NK-92 (cell line): ENCODE measurements around the gene SLC9A8.

Source experiments
- DNase-seq: peaks from one replicate; lab custom pipeline; 2025; ENCODE audit not compliant: unreplicated experiment; lab: John Stamatoyannopoulos, UW

Gene SLC9A8

DNA sequence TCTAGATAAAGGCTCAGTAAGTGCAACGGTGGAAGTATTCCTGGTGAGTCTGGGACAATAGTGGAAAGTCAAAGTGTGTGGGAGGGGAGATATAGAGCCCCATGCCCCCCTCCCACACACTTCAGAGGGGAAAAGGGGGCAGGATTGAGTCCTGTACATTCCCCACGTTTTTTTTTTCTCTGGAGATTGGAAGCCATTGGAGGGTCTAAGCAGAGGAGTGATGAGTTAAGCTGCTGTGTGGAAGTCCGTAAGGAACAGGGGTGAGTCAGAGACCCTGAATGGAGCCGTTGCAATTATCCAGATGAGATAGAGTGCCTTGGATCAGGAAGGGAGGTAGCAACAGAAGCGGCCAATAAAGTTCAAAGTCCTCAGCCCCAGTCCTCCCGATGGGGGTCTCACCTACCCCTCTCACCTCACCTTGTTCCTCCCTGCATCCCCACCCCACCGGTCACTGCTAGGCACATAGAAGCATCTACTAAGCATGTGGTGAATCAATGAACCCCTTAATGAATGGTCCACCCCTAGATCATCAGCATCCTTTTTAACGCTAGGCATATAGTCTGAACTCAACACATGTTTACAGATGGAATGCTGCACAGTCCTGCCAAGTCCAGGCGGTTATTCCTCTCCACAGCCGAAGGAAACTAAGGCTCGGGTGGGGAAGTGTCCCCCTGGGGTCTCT, 662 bp upstream of the SLC9A8 start:
- no peak for DNase-seq

DNA sequence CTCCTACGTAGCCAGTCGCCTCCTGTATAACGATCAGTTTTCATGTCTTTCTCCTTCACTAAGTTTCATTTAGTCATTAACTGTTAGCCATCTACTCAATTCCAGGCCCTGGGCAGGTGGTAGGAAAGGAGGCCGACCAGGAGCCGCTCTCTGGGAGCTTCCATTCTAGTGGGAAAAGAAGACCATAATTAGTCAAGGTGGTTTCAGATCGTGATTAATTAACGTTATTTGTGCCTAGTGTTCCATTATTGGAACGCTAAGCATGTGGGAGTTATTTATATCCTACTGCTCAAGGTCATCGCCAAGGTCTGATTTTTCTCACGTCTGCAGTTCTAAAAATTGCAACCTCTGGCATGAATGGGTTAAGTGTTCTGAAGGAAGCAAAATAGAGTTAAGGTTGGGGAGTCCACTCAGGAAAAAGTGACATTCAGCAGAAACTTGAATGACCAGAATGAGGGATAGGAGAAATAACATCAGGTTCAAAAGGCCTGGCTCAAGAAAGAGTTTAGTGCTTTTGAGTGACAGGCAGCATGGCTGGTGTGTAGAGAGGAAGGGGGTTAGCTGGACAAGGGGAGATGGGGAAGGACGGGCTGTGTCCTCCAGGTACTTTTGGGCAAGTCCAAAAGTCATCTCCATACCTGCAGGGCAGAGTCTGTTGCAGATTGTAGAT, 812 bp downstream of the SLC9A8 start:
- no peak for DNase-seq

DNA sequence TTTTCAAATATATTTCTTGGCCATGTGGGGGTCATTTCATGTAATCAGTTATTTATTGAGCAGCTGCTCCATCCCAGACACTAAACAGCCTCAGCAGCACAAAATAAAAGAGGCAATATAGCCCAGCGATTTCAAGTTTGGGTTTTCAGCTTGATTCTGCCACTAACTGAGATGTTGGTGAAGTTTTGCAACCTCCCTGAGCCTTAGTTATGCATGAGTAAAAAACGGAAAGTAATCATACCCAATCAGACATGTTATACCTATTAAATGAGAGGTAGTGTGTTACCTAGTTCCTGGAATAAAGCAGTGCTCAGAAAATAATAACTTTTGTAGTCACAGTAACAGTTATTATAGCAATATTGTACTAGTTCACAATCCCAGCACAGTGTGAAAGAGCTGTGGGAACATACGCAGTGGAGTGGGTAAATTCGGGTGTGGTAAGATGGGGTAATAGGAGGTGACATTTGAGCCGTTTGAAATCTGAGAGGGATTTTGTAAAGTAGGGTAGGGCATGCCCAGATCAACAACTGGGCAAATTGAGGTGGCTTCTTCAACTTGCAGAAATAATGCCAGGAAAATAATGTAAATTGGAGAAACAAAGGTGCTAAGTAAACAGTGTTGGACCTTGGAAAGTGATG, 1.5 kb downstream of the SLC9A8 start:
- DNase-seq, result no peak

DNA sequence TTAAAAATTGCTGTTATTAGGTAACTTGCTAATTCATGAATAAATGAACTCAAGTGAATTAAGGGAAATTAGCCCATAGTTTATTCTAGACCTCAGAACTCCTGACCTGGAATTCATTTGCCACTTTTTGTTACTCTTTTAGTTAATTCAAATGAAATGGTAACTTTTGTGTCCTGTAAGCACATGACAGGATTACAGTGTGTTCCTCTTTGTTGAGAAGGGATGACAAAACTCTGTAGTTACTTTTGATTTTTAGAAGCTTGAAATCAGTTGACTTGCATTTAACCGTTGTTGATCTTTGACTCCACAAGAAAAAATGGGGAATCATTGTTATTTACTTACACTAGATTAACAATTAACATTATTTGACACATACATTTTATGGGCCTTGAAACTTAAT, 6.2 kb downstream of the SLC9A8 start:
- no peak for DNase-seq

DNA sequence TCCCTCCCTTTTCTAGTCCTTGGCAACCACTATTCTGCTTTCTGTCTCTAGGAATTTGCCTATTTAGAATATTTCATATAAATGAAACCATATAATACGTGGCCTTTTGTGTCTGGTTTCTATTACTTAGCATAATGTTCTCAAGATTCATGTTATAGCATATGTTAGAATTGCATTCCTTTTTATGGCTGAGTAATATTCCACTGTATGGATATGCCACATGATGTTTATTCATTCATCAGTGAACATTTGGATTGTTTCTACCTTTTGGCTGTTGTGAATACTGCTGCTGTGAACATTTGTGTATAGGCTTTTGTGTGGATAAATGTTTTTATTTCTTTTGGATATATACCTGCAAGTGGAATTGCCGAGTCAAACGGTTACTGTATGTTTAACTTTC, 7.1 kb downstream of the SLC9A8 start:
- no peak for DNase-seq

DNA sequence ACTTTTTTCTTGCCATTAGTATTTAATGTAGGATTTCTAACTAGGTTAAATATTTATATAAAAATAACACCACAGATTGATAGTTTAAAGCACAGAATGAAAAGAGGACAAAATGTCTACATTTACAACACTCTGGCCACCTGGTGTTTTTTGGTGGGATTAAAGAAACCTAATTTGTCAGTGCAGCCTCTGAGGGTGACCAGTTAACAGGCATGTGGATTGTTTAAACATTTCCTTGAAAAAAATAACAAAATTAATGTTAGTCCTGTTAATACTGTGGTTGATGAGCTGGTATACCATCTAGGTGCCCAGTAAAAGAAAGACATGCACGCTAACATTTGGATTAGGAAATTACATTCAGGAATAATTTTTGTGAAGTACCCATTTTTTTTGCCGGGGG, 8.8 kb downstream of the SLC9A8 start:
- DNase-seq, result no peak

DNA sequence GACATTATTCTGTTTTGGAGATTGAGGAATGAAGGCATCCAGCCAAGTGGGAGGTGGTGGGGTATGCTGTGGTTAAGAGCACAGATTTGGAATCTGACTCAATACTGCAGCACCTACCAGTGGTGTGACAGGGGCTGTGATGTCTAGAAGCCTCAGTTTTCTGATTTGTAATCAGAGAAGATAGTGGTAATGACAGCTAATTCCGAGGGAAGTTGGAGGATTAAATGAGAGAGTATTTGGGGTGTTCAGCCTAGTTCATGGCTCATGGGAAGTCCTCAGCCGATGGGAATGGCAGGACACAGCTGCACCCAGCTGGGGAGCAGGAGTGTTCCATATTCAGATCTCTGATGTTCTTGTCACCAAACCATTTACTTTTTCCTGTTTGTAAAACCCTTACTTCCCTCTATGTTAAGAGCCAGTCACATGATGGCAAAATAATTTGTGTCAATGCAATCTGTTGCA, 9.3 kb downstream of the SLC9A8 start:
- DNase-seq, result no peak

DNA sequence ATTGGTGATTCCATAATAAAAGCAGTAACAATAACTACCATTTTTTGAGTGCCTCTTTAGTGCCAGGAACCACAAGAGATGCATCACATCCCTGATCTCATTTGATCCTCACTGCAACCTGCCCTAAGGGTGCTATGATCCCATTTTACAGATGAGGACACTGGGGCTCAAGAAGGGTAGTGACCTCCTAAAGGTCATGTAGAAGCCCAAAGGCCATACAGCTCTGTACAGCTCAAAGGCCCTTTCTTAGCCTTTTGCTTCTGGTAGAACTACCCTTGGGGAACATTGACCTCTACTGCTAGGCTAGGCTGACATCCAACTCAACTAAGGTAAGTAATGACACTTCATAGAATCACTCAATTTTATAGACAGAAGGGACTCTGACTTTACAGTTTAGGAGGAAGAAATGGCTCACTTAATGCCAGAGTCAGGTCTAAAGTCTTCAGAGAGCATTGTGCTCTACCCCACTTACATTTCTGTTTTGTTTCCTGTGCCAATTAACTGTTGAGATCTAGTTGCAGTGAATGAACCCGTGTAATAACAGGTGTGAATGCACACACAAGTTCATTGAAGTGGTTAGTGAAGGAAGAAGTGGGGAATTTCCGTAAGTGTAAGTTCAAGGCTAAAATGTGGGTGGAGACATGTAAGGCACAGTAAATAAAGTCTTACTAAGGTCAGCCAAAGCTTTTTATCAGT, 10.7 kb downstream of the SLC9A8 start:
- DNase-seq, result no peak

DNA sequence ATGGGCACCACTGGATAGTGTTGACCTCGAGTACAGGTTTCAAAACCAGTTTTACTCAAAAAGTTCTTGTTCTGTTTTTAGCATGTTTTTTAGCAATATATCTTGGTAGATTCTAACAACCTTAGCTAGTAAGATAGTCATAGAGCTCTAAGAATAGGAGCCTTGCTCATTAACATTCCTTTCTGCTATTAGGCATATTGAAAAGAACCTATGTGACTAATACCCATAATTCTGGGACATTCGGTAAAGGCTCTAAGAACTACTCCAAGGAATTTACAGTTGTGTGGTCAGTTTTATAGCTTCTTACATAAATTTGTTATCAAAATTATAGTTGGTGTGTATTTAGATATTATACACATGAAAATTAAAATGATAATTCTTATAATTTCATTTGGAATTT, 11.6 kb downstream of the SLC9A8 start:
- no peak for DNase-seq

DNA sequence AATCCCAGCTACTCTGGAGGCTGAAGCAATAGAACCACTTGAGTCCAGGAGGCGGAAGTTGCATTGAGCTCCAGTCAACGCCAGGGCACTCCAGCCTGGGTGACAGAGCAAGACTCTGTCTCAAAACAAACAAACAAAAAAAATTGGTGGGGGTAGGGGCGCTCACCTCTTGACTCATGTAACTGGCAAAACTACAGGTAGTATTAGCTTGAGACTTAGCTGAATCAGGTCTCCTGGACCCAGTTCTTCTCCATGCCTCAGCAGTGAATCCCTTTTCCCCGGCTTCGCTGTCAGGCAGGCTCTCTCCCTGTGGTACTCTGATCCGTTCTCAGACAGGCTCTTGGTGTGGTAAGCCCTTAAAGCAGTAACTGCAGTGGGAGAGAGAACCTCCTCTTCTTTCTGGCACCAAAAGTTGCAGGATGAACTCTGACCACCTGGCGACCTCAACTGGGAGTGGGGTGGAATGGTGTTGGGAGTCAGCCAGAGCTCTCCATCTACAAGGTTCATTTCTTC, 12.9 kb downstream of the SLC9A8 start:
- DNase-seq, result no peak

DNA sequence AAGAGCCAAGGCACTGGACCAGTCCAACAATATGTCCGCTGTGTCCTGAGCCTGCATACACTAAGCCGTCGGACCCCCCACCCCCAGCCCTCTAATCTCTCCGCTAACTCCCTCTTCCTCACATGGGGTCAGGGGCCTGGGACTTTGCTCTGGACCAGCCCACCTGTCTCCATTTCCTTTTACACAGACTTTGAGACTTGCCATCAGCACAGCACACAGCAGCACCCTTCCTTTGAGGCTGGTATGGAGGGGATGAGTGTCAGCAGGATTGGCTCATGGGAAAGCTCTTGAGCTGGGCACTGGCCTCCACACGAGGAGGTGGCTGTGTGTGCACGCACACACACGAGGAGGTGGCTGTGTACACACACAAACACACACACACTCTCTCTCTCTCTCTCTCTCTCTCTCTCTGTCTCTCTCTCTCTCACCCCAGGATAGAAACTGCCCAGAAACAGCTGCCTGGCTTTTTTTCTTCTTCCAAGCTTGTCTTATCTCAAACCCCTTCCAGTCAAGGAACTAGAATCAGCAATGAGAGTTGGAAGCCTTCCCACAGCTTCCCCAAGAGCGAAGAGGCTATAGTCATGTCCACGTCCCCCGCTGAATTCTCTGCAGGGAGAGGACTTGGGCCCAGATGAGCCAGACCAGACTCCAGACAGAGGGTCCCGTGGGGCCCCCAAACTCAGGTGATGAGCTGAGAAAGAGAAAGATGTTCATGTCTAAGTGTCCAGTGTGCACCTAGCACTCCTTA, 18.6 kb downstream of the SLC9A8 start:
- no peak for DNase-seq

DNA sequence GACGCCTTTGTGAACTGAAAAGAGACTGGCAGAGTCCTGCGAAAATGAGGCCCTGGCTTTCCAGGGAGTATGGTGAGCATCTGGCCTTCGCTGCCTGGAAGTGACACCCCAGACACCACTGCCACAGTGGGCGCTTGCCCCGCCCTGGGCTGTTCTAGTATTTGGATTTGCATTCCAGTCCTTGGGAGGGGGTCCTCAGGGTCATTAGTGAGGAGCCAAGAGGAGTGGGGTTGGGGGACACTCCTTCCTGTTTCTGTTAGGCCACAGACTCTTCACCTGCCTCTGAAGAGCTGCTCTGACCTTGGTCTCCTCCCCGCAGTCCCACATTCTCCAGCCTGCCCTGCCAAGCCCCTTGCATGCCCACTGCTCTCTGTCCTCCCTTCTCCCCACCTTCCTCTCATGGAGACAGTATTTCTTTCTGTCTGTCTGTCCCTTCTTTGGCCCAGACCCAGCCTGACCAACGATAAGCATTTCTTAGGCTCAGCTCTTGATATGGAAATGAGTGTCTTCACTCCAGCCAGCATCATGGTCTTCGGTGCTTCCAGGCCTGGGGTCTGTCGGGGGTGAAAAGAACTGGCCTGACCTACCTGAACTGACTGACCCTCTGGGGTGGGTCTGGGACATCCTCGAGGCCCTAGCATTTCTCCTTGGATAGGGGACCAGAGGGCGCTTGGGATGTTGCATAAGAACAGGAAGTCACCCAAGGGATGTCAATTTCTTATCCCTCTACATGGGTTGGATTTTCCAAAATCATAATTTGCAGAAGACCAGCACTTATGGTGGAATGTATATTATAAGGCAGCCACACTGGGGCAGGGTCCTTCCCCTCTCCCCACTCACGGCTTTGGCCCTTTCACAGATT, 19.4 kb downstream of the SLC9A8 start:
- no peak for DNase-seq

DNA sequence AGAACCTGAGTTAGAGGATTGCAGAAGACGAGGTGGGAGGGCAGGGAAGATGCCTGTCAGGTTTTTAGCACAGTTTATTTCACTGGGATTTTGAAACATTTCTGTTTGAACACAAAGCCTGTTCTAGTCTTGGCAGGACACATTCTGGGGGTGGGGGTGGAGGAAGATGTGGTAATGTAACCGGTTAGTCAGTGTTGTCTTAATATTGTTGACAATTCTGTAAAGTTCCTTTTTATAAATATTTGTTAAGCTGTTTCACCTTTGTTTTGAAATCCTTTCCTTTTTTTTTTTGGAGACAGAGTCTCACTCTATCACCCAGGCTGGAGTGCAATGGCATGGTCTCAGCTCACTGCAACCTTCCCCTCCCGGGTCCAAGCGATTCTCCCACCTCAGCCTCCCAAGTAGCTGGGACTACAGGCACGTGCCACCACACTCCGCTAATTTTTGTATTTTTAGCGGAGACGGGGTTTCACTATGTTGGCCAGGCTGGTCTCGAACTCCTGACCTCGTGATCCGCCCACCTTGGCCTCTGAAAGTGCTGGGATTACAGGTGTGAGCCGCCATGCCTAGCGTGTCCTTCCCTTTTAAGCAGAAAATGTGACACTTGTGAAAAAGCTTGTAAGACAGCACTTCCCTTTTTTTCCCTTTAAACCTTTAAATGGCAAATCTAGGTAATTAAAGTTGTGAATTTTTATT, 20.2 kb downstream of the SLC9A8 start:
- no peak for DNase-seq

DNA sequence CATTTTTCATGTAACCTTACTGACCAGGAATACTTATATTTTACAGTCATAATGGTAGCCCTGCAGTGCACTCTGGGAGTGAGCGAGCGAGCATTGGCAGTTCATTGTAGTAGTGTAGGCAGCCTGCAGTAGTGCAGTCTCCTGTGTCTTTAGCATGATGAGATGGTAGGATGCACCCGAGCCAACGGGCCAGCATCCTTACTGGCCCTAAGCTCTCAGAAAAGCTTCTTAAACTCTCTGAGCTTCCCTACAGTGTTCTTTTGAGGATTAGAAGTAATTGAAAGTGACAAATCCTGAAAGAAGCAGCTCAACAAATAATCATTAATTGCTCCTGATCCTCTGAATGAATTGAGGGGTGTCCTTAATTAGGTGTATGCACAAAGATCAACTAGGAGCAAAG, 20.9 kb downstream of the SLC9A8 start:
- no peak for DNase-seq

DNA sequence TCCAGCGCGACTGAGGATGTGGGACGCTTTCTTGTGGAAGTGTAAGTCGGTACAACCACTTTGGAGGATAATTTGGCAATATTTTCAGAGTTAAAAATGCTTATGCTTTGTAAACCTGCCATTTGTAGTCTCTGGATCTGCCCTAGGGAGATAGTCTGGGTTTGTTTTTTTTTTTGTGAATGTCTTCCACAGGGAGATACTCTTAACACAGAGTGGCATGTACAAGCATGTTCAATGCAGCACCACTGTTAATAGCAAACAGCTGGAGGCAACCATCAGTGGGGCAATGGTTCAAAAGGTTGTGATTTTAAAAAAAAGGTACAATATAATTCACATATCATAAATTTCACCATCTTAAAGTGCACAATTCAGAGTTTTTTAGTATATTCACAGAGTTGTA, 22.4 kb downstream of the SLC9A8 start:
- no peak for DNase-seq

DNA sequence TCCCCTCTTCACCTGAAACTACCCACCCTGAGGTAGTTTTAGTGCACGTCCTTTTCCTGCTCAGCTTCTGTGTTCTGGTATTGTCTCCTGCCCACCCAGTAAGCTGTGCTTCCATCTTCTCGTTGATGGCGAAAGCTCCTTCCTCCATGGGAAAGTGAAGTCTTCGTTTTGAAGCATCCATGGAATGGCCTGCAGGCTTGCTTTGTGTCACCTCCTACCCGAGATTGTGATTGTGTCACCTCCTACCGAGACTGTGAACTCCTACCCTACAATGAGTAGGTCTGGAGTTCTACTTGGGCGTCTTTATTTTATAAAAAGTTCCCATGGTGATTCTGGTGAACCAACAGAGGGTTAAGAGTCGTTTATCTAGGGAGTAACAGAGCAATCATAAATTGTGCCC, 25.9 kb downstream of the SLC9A8 start:
- no peak for DNase-seq

DNA sequence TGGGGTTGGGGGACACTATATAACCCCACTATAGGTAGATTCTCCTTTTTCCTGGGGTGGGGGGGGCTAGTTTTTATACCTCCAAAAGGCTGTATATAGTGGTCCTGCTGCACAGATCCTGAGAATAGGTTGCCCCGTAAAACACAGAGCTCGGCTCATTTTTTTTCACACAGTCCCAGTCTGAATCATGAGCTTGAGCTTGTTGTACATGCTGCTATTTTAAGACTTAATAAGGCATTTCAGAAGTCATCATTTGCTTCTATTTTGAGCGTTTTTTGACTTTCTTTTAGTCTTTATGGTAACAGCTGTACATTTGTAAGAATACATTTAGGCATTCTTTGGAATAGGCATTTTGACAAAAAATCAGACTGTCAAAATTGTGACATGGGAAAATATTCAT, 30.5 kb downstream of the SLC9A8 start:
- DNase-seq, result no peak

DNA sequence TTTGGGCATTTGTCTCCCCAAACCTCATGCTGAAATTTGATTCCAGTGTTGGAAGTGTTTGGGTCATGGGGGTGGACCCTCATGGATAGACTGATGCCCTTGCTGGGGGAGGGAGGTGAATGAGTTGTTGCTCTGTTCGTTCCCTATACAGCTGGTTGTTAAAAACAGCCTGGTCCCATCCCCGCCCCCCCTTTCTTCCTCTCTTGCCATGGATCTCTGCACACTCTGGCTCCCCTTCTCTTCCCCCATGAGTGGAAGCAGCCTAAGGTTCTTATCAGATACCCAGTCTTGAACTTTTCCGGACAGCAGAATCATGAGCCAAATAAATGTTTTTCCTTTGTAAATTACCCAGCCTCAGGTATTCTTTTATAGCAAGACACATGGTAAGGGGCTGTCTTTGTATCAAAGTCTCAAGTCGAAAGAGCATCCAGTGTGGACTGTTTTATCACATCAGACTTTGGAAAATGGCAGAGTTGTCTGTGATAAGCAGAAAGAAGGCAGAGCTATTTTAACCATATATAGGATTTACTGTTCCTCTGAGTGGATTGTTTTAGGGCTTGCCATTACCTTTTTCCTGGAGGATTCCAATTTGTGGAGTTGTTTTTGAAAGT, 31.2 kb downstream of the SLC9A8 start:
- no peak for DNase-seq

DNA sequence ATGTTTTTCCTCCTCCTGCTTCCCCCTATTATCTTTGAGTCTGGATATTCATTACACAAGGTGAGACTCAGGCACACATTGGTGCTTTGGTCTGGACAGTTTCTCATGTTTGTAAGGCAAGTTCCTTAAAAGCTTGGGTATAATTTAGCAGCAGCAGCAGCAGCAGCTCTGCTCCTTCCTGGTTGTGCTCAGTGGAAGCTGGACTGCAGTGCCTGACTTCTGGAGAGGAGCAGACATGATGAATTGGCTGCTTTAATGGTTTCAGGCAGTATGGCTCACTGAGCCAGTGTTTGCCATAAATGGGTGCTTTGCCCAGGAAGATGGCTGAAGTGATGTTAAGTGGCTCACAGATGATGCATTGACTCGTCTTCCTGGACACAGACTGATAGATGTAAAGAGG, 32.4 kb downstream of the SLC9A8 start:
- DNase-seq, result no peak
